Neuronal stem cell (in vitro differentiated cells): Measurements from ENCODE around the gene USP30.

Source experiments
- DNase-seq: peaks from one replicate; pipeline ENCODE4 v3.0.0-alpha.2; 2013; ENCODE audit warnings: low spot score
- H2AFZ ChIP-seq: one replicate; pipeline ENCODE4 v1.6.1; 2013; ENCODE audit warnings: mild to moderate bottlenecking, low read length, inconsistent platforms
- H2AK5ac ChIP-seq: 2 replicates; pipeline ENCODE4 v1.6.1; 2013; ENCODE audit warnings: low read depth, mild to moderate bottlenecking, inconsistent platforms, low read length, moderate library complexity, mixed read lengths
- H2BK120ac ChIP-seq: 2 replicates; pipeline ENCODE4 v1.6.1; 2013; ENCODE audit warnings: low read depth, mild to moderate bottlenecking, inconsistent platforms, low read length, moderate library complexity, mixed read lengths
- H2BK12ac ChIP-seq: one replicate; pipeline ENCODE4 v1.6.1; 2013; ENCODE audit warnings: low read length, inconsistent platforms
- H2BK15ac ChIP-seq: 2 replicates; pipeline ENCODE4 v1.6.1; 2013; ENCODE audit warnings: mild to moderate bottlenecking, low read length, inconsistent platforms, mixed read lengths
- H2BK5ac ChIP-seq: one replicate; pipeline ENCODE4 v1.6.1; 2013; ENCODE audit warnings: inconsistent platforms, mild to moderate bottlenecking, low read length, moderate library complexity
- H3K14ac ChIP-seq: one replicate; pipeline ENCODE4 v1.6.1; 2013; ENCODE audit warnings: low read length, inconsistent platforms
- H3K18ac ChIP-seq: 2 replicates; pipeline ENCODE4 v1.6.1; 2013; ENCODE audit warnings: low read length, inconsistent platforms
- H3K23ac ChIP-seq: 2 replicates; pipeline ENCODE4 v1.6.1; 2013; ENCODE audit warnings: low read depth, mild to moderate bottlenecking, mixed read lengths, low read length, inconsistent platforms; ENCODE audit not compliant: poor library complexity
- H3K27ac ChIP-seq: replicated peaks from 3 replicates; pipeline ENCODE4 v1.5.1; 2013; ENCODE audit warnings: low read length, inconsistent platforms
- H3K27me3 ChIP-seq, 3 experiments: 2 replicates each; pipeline ENCODE4 v1.6.1; 2013; ENCODE audit warnings: low read length in 3 of 3, mild to moderate bottlenecking in 2 of 3, inconsistent platforms in 1 of 3, low read depth in 1 of 3, mixed read lengths in 1 of 3, moderate library complexity in 1 of 3; ENCODE audit not compliant: control insufficient read depth in 3 of 3, insufficient read depth in 3 of 3
- H3K36me3 ChIP-seq, 2 donors: replicated peaks in 1 of 2; 2 replicates each; pipeline ENCODE4 v1.6.1; 2013; ENCODE audit warnings: low read length in 2 of 2; ENCODE audit not compliant: control insufficient read depth in 2 of 2, insufficient read depth in 2 of 2
- H3K4ac ChIP-seq: 2 replicates; pipeline ENCODE4 v1.6.1; 2013; ENCODE audit warnings: inconsistent platforms, mild to moderate bottlenecking, low read length, moderate library complexity
- H3K4me1 ChIP-seq, 2 donors: 1 replicate in 1 of 2; 2 replicates in 1 of 2; pipeline ENCODE4 v1.6.1; 2013; ENCODE audit warnings: low read length in 2 of 2, low read depth in 1 of 2; ENCODE audit not compliant: control insufficient read depth in 2 of 2, insufficient read depth in 1 of 2
- H3K4me2 ChIP-seq: one replicate; pipeline ENCODE4 v1.6.1; 2013; ENCODE audit warnings: mild to moderate bottlenecking, low read length, inconsistent platforms; ENCODE audit not compliant: insufficient read depth, poor library complexity, severe bottlenecking
- H3K4me3 ChIP-seq, 2 donors: 2 replicates each; pipeline ENCODE4 v1.5.1; 2013; ENCODE audit warnings: low read length in 2 of 2, mild to moderate bottlenecking in 2 of 2, inconsistent platforms in 1 of 2, moderate library complexity in 1 of 2
- H3K79me1 ChIP-seq: one replicate; pipeline ENCODE4 v1.6.1; 2013; ENCODE audit warnings: low read depth, mild to moderate bottlenecking, inconsistent platforms, low read length, moderate library complexity
- H3K9ac ChIP-seq: one replicate; pipeline ENCODE4 v1.6.1; 2013; ENCODE audit warnings: mild to moderate bottlenecking, low read depth, low read length, inconsistent platforms; ENCODE audit not compliant: poor library complexity
- H3K9me3 ChIP-seq, 2 donors: replicated peaks in 1 of 2; 2 replicates each; pipeline versions ENCODE3 to v1.6.1; 2013; ENCODE audit warnings: low read length in 2 of 2, mild to moderate bottlenecking in 2 of 2, inconsistent platforms in 1 of 2, low read depth in 1 of 2, mixed read lengths in 1 of 2, moderate library complexity in 1 of 2; ENCODE audit not compliant: control insufficient read depth in 2 of 2, insufficient read depth in 1 of 2
- H4K8ac ChIP-seq: one replicate; pipeline ENCODE4 v1.6.1; 2013; ENCODE audit warnings: low read depth, mild to moderate bottlenecking, inconsistent platforms, low read length, moderate library complexity
- H4K91ac ChIP-seq: one replicate; pipeline ENCODE4 v1.6.1; 2013; ENCODE audit warnings: low read length, low read depth, mild to moderate bottlenecking, inconsistent platforms; ENCODE audit not compliant: poor library complexity
- whole genome bisulfite sequencing, 2 donors: extraction: QIAGEN DNeasy Blood & Tissue Kit; methylation state at CpG; one replicate each; pipeline ENCODE4 v1.1.7; 2013; ENCODE audit warnings: missing lambda C conversion rate in 2 of 2, mixed read lengths in 1 of 2; ENCODE audit not compliant: insufficient read length in 2 of 2, insufficient replicate concordance in 1 of 2; ENCODE audit errors: extremely low coverage in 2 of 2; 5-methylcytosine and 5-hydroxymethylcytosine counted together

Gene USP30

GRCh38 chr12:109057376-109057775, 5.0 kb downstream of the USP30 start:
- Histone ChIP-seq H3K27ac (no peak overlapping the region), H3K4me1 (peaks cover 4 to 7% of the 10 kb centered on the region in 2 donors), H2AFZ (no peak overlapping the region), H3K27me3 (no peaks in the 10 kb centered on the region), H4K8ac (no peak overlapping the region), H3K4me2 (no peak overlapping the region), H2BK5ac (no peak overlapping the region), H3K4ac (no peak overlapping the region), H3K9ac (no peak overlapping the region), H3K36me3 (peaks cover 2 to 36% of the 10 kb centered on the region in 2 donors), H2BK15ac (no peak overlapping the region), H2BK12ac (no peak overlapping the region), H3K14ac (no peak overlapping the region), H3K79me1 (peaks cover 4% of the 10 kb centered on the region), H3K4me3 (no peak overlapping the region), H3K18ac (no peak overlapping the region), H3K9me3 (no peaks in the 10 kb centered on the region), H2BK120ac (no peak overlapping the region), H4K91ac (no peak overlapping the region), H2AK5ac (no peak overlapping the region), H3K23ac (no peak overlapping the region)
- no CpG with 5 or more reads among the region's 1 CpG for WGBS, 2 donors
- DNase-seq, result no peak

GRCh38 chr12:109058773-109059172, 6.4 kb downstream of the USP30 start:
- H4K8ac ChIP-seq, result no peak overlapping the region
- H3K18ac ChIP-seq, result no peak overlapping the region
- H4K91ac ChIP-seq, result no peak overlapping the region
- no peak overlapping the region for H2BK12ac ChIP-seq
- peaks cover 0 to under 1% of the 10 kb centered on the region in 2 donors for H3K4me1 ChIP-seq
- no peak overlapping the region for H3K9ac ChIP-seq
- H2BK5ac ChIP-seq, result no peak overlapping the region
- H3K36me3 ChIP-seq, result peaks cover 3 to 40% of the 10 kb centered on the region in 2 donors
- no peaks in the 10 kb centered on the region for H3K79me1 ChIP-seq
- no peak overlapping the region for H3K4ac ChIP-seq
- no peak overlapping the region for H3K23ac ChIP-seq
- no peak overlapping the region for H2AFZ ChIP-seq
- peaks cover 0 to 6% of the 10 kb centered on the region in 2 donors for H3K9me3 ChIP-seq
- no peak overlapping the region for H3K4me3 ChIP-seq
- H2AK5ac ChIP-seq, result no peak overlapping the region
- H3K27me3 ChIP-seq, result no peaks in the 10 kb centered on the region
- no CpG with 5 or more reads among the region's 6 CpGs for WGBS, 2 donors
- DNase-seq, result no peak
- H3K14ac ChIP-seq, result no peak overlapping the region
- H3K27ac ChIP-seq, result no peak overlapping the region
- no peak overlapping the region for H3K4me2 ChIP-seq
- H2BK120ac ChIP-seq, result no peak overlapping the region
- no peak overlapping the region for H2BK15ac ChIP-seq

- DNase-seq, result no peak
- Histone ChIP-seq H2AK5ac (no peak overlapping the region), H2AFZ (no peak overlapping the region), H3K9me3 (peaks cover 0 to 6% of the 10 kb centered on the region in 2 donors), H3K36me3 (peaks cover 7 to 45% of the 10 kb centered on the region in 2 donors), H4K8ac (no peak overlapping the region), H3K4me1 (no peaks in the 10 kb centered on the region), H3K27ac (no peak overlapping the region), H3K4me2 (no peak overlapping the region), H3K27me3 (no peaks in the 10 kb centered on the region), H2BK15ac (no peak overlapping the region), H2BK5ac (no peak overlapping the region), H3K79me1 (no peaks in the 10 kb centered on the region), H3K14ac (no peak overlapping the region), H3K18ac (no peak overlapping the region), H3K23ac (no peak overlapping the region), H3K9ac (no peak overlapping the region), H3K4me3 (no peak overlapping the region), H2BK120ac (no peak overlapping the region), H4K91ac (no peak overlapping the region), H3K4ac (no peak overlapping the region), H2BK12ac (no peak overlapping the region)
- no CpG with 5 or more reads among the region's 3 CpGs for WGBS, 2 donors
Measured at GRCh38 chr12:109064143-109064542, 11.8 kb downstream of the USP30 start.

- Histone ChIP-seq H3K27ac (no peak overlapping the region), H3K18ac (no peak overlapping the region), H2AFZ (no peak overlapping the region), H2BK120ac (no peak overlapping the region), H4K91ac (no peak overlapping the region), H3K14ac (no peak overlapping the region), H3K9ac (no peak overlapping the region), H2BK5ac (no peak overlapping the region), H3K23ac (no peak overlapping the region), H2BK15ac (no peak overlapping the region), H3K4me1 (peaks cover 0 to 7% of the 10 kb centered on the region in 2 donors), H2AK5ac (no peak overlapping the region), H3K4me2 (no peak overlapping the region), H3K79me1 (no peaks in the 10 kb centered on the region), H3K4me3 (no peak overlapping the region), H4K8ac (no peak overlapping the region), H2BK12ac (no peak overlapping the region), H3K27me3 (no peaks in the 10 kb centered on the region), H3K36me3 (peaks cover 7 to 46% of the 10 kb centered on the region in 2 donors), H3K4ac (no peak overlapping the region), H3K9me3 (peaks cover 0 to 6% of the 10 kb centered on the region in 2 donors)
- WGBS, 2 donors, result no CpG with 5 or more reads among the region's 5 CpGs
- no peak for DNase-seq
Measured at GRCh38 chr12:109065154-109065852, 12.9 kb downstream of the USP30 start.
